GM12892 (cell line): ENCODE results near the gene CPZ.

Source experiments
- DNase-seq: peaks from one replicate; pipeline ENCODE4 v3.0.0; 2011; ENCODE audit not compliant: insufficient read length
- FAIRE-seq: peaks from 2 replicates; lab custom pipeline; 2011; peaks lifted over from hg19 to GRCh38; lab: Jason Lieb, UNC
- POLR2A ChIP-seq: IDR thresholded peaks from 2 replicates; pipeline ENCODE4 v1.6.1; 2011; ENCODE audit warnings: low read depth, low read length, control low read depth
- POLR2AphosphoS5 ChIP-seq: IDR thresholded peaks from 2 replicates; pipeline ENCODE4 v1.6.1; 2011; ENCODE audit warnings: low read depth, low read length, control low read depth
- TAF1 ChIP-seq: IDR thresholded peaks from 2 replicates; pipeline ENCODE4 v1.6.1; 2011; ENCODE audit warnings: low read depth, mild to moderate bottlenecking, control low read depth, low read length, borderline replicate concordance

Gene CPZ

GRCh38 chr4:8585721-8586212, 6.8 kb upstream of the CPZ start:
- TF ChIP-seq TAF1: no peak
- TF ChIP-seq POLR2A: no peak
- no peak for TF ChIP-seq POLR2AphosphoS5
- FAIRE-seq (no peak), DNase-seq (no peak)

DNA sequence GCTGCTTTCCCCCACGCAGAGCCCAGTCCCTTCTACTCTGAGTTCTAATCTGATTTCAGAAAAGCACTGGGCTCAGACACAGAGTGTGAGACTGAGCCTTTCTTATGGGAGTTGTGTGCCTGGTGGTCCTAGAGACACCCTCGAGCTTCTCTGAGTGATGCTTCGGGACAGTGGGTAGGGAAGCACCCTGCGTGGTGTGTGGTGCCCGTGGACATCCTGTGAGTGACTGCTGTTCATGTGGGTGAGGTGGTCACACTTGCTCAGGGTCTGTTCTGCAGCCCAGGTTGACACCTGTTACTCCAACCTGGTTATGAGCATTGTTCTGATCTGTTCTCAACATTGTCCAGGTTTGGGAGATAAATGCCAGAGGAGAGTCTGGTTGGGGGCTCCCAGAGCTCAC, 6.3 kb upstream of the CPZ start:
- TF ChIP-seq POLR2AphosphoS5 (no peak), TAF1 (no peak), POLR2A (no peak)
- FAIRE-seq: no peak

GRCh38 chr4:8586671-8587468, 5.7 kb upstream of the CPZ start:
- FAIRE-seq (no peak), DNase-seq (no peak)
- TF ChIP-seq TAF1: no peak
- TF ChIP-seq POLR2AphosphoS5: no peak
- no peak for TF ChIP-seq POLR2A

More for the DNA sequence above, 6.3 kb upstream of the CPZ start:
- DNase-seq: no peak

- no peak for FAIRE-seq
- TF ChIP-seq POLR2AphosphoS5 (no peak), TAF1 (no peak), POLR2A (no peak)
- no peak for DNase-seq
Observed at GRCh38 chr4:8587469-8588195, 4.9 kb upstream of the CPZ start.

DNA sequence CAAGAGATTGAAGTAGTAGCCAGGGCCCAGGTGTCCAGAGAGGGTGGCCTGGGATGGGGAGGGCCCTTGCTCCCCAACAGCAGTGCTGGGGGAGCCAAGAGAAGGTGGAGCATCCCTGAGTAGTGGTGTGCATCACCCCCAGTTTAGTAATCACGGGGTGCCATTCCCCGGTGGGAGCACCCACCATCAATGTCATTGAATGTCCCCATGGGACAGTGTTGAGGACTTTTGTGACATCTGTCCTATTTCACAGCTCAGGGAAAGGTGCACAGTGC, 4.4 kb upstream of the CPZ start:
- no peak for DNase-seq
- no peak for FAIRE-seq
- TF ChIP-seq POLR2A: no peak
- TF ChIP-seq TAF1: no peak
- no peak for TF ChIP-seq POLR2AphosphoS5

GRCh38 chr4:8589336-8589735, 3.2 kb upstream of the CPZ start:
- no peak for FAIRE-seq
- TF ChIP-seq POLR2AphosphoS5 (no peak), POLR2A (no peak)
- DNase-seq: no peak

DNA sequence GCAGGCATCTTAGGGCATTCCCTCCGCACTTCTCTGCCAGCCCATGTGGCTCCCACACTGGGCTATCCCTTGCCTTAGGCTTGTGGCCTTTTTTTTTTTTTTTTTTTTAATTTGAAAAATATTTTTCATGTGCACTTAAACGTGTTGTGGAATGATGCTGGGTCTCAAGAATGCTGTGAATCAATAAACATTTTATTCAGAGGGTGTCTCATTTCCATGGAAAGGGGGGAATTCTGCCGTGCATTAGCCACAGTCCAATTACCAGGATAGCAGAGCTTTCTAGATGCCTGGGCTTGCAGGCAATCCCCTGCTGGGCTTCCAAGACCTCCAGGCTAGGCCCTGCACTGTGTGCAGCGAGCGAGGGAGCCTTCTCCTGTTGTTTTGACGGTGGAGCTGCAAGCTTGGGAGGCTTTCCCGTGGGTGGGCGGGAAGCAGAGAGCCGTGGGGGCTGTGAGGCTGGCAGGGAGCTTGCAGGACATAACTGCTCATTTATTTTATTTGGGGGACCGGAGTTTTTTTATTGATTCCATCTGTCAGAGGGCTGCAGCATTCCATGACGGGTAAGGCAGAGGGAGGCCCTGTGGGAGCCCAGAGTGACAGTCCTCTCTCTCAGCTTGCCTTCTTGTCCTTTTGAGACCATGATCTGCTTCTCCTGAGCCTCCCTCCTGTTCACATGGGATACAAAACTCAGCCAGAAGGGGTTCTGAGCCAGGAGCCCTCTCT, 2.6 kb upstream of the CPZ start:
- TF ChIP-seq POLR2A (no peak), TAF1 (no peak), POLR2AphosphoS5 (no peak)
- DNase-seq: no peak
- FAIRE-seq: no peak

- FAIRE-seq (no peak), DNase-seq (no peak)
- TF ChIP-seq TAF1: no peak
- TF ChIP-seq POLR2A: no peak
- no peak for TF ChIP-seq POLR2AphosphoS5
Observed at GRCh38 chr4:8590546-8590880, 2.1 kb upstream of the CPZ start.

GRCh38 chr4:8591114-8591513, 1.5 kb upstream of the CPZ start:
- no peak for DNase-seq
- FAIRE-seq: no peak
- TF ChIP-seq TAF1: no peak
- TF ChIP-seq POLR2AphosphoS5: no peak
- TF ChIP-seq POLR2A: no peak

GRCh38 chr4:8591626-8592365, 769 bp upstream of the CPZ start:
- FAIRE-seq (no peak), DNase-seq (no peak)
- TF ChIP-seq POLR2AphosphoS5: no peak
- TF ChIP-seq POLR2A: no peak
- no peak for TF ChIP-seq TAF1
